H1 (cell line): ENCODE results near the gene SPHK1. TPM values are rescaled to one million over a fixed set of nuclear protein-coding genes. Genes with fewer than 3 reads are reported as not detected.

Experiments
- ASH2L ChIP-seq: fragments of 200-600, 300-600 bp; sonication (generic); IDR thresholded peaks from one replicate; pipeline ENCODE4 v1.7.1; 2017; ENCODE audit warnings: low read length
- GABPA ChIP-seq: IDR thresholded peaks from 2 replicates; pipeline ENCODE4 v1.6.1; 2011; ENCODE audit warnings: mild to moderate bottlenecking, low read length, moderate library complexity, borderline replicate concordance; ENCODE audit not compliant: insufficient read depth
- HDAC6 ChIP-seq: IDR thresholded peaks from one replicate; pipeline ENCODE4 v1.7.1; 2012; ENCODE audit warnings: low read depth, mild to moderate bottlenecking, inconsistent platforms, low read length, moderate library complexity
- PHF8 ChIP-seq: fragments of 200-600 bp; sonication (generic); conservative IDR thresholded peaks from 2 replicates; pipeline ENCODE4 v1.7.1; 2012; ENCODE audit warnings: low read depth, mild to moderate bottlenecking, inconsistent platforms, low read length, moderate library complexity
- POU5F1 ChIP-seq: IDR thresholded peaks from 2 replicates; pipeline ENCODE4 v1.6.1; 2011; ENCODE audit warnings: low read depth, mild to moderate bottlenecking, low read length, moderate library complexity
- SAP30 ChIP-seq: fragments of 300-600 bp; sonication (generic); IDR thresholded peaks from 2 replicates; pipeline ENCODE4 v1.7.1; 2012; ENCODE audit warnings: low read length, moderate library complexity, mild to moderate bottlenecking, inconsistent platforms; ENCODE audit not compliant: insufficient read depth, insufficient replicate concordance
- SIX5 ChIP-seq: IDR thresholded peaks from 2 replicates; pipeline ENCODE4 v1.6.1; 2011; ENCODE audit warnings: mild to moderate bottlenecking, low read depth, low read length
- TCF12 ChIP-seq: IDR thresholded peaks from 2 replicates; pipeline ENCODE4 v1.6.1; 2011; ENCODE audit warnings: low read depth, mild to moderate bottlenecking, low read length
- polyA plus RNA-seq, 7 experiments: library from polyadenylated mRNA; depleted of rRNA in 3 of 7; stranded (reverse) in 5 of 7; unstranded in 2 of 7; fragments of >200 nt in 5 of 7; fragments of 200-250 nt in 2 of 7; gene quantifications; 1 replicate in 5 of 7; 2 replicates in 1 of 7; 4 replicates in 1 of 7; pipeline versions ENCODE4 v1.2.1 to v1.2.3, GENCODE V29; 2011 to 2013; ENCODE audit warnings: missing spikeins in 2 of 7, mixed read lengths in 2 of 7
- total RNA-seq: library from RNA; stranded (reverse); fragmentation: NEBNext Ultra II Directional; extraction: Animal tissue kit (Norgen Biotek cat#: 25700); gene quantifications from 2 replicates; pipeline ENCODE4 v1.2.1, GENCODE V29; 2021
- TF ChIP-seq, protein P1 (sequence below): fragments of 300-600 bp; sonication (generic); IDR thresholded peaks from 2 replicates; pipeline ENCODE4 v1.7.1; 2012; ENCODE audit warnings: low read length, moderate library complexity, mild to moderate bottlenecking, inconsistent platforms; ENCODE audit not compliant: insufficient replicate concordance

The SPHK1 gene
- total and polyA plus RNA-seq, 2 of the 8 experiments (the other 6 are each of a cell fraction or from before 2014, with no cell fraction given), result 2.4 TPM

DNA sequence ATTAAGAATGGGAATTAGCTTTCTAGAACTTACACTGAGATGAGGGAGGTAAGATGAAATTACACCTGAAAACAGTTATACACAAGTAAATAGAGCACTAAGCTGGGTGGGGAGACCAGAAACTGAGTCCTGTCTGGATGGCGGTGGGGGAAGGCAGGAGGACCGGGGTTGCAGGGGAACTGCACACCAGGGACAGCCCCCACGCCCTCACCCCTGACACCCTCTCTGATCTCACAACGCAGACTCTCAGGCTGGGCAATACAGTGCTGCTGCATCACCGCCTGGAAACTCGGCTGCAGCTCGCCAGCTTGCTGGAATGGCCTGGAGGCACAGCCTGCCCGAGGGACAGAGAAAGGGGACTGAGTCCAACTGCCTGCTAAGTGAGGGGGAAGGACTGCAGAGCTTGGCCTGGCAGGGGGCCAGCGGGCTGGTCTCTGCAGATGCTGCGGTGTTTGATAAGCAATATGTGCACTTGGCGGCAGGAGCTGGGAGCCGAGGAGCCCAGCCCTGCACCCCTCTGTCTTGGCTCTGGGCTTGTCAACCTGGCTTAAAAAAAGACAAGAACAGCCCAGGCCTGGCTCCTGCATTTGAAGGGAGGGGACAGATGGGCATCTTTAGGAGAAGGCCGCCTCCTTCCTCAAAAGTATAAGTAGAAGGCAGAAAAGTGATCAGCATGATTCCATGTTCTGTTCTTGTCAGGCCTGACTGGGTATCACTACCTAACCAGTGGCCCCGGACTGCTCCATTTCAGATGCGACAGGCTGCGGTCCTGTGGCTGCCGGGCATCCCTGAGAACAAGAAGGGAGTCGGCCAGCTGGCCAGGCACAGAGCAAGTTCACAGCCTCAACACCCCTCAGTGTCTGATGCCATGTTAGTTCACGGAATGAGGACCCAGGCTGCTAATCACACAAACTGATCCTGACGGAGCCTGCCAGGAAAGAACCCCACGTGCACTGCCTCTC is 30.2 kb downstream of the SPHK1 start (continued):
- TF ChIP-seq, protein P1, sequence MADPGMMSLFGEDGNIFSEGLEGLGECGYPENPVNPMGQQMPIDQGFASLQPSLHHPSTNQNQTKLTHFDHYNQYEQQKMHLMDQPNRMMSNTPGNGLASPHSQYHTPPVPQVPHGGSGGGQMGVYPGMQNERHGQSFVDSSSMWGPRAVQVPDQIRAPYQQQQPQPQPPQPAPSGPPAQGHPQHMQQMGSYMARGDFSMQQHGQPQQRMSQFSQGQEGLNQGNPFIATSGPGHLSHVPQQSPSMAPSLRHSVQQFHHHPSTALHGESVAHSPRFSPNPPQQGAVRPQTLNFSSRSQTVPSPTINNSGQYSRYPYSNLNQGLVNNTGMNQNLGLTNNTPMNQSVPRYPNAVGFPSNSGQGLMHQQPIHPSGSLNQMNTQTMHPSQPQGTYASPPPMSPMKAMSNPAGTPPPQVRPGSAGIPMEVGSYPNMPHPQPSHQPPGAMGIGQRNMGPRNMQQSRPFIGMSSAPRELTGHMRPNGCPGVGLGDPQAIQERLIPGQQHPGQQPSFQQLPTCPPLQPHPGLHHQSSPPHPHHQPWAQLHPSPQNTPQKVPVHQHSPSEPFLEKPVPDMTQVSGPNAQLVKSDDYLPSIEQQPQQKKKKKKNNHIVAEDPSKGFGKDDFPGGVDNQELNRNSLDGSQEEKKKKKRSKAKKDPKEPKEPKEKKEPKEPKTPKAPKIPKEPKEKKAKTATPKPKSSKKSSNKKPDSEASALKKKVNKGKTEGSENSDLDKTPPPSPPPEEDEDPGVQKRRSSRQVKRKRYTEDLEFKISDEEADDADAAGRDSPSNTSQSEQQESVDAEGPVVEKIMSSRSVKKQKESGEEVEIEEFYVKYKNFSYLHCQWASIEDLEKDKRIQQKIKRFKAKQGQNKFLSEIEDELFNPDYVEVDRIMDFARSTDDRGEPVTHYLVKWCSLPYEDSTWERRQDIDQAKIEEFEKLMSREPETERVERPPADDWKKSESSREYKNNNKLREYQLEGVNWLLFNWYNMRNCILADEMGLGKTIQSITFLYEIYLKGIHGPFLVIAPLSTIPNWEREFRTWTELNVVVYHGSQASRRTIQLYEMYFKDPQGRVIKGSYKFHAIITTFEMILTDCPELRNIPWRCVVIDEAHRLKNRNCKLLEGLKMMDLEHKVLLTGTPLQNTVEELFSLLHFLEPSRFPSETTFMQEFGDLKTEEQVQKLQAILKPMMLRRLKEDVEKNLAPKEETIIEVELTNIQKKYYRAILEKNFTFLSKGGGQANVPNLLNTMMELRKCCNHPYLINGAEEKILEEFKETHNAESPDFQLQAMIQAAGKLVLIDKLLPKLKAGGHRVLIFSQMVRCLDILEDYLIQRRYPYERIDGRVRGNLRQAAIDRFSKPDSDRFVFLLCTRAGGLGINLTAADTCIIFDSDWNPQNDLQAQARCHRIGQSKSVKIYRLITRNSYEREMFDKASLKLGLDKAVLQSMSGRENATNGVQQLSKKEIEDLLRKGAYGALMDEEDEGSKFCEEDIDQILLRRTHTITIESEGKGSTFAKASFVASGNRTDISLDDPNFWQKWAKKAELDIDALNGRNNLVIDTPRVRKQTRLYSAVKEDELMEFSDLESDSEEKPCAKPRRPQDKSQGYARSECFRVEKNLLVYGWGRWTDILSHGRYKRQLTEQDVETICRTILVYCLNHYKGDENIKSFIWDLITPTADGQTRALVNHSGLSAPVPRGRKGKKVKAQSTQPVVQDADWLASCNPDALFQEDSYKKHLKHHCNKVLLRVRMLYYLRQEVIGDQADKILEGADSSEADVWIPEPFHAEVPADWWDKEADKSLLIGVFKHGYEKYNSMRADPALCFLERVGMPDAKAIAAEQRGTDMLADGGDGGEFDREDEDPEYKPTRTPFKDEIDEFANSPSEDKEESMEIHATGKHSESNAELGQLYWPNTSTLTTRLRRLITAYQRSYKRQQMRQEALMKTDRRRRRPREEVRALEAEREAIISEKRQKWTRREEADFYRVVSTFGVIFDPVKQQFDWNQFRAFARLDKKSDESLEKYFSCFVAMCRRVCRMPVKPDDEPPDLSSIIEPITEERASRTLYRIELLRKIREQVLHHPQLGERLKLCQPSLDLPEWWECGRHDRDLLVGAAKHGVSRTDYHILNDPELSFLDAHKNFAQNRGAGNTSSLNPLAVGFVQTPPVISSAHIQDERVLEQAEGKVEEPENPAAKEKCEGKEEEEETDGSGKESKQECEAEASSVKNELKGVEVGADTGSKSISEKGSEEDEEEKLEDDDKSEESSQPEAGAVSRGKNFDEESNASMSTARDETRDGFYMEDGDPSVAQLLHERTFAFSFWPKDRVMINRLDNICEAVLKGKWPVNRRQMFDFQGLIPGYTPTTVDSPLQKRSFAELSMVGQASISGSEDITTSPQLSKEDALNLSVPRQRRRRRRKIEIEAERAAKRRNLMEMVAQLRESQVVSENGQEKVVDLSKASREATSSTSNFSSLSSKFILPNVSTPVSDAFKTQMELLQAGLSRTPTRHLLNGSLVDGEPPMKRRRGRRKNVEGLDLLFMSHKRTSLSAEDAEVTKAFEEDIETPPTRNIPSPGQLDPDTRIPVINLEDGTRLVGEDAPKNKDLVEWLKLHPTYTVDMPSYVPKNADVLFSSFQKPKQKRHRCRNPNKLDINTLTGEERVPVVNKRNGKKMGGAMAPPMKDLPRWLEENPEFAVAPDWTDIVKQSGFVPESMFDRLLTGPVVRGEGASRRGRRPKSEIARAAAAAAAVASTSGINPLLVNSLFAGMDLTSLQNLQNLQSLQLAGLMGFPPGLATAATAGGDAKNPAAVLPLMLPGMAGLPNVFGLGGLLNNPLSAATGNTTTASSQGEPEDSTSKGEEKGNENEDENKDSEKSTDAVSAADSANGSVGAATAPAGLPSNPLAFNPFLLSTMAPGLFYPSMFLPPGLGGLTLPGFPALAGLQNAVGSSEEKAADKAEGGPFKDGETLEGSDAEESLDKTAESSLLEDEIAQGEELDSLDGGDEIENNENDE, result no peak
- TF ChIP-seq TCF12 (no peak), HDAC6 (no peak), SIX5 (no peak), ASH2L (no peak), PHF8 (no peak), POU5F1 (no peak), GABPA (no peak), SAP30 (no peak)
